Natural killer cell (primary cell): Measurements from ENCODE around the gene OR7C2. TPM values are rescaled to one million over a fixed set of nuclear protein-coding genes. Genes with fewer than 3 reads are reported as not detected.
A peak's percentile ranks its signal among the peaks of the same experiment; 100 is the strongest.

Experiments
- ATAC-seq, 3 donors: fragments of 150-1000 bp in 2 of 3; fragments of 200-7000 bp in 1 of 3; cut with Tn5 transposase; 1 replicate in 1 of 3; 2 replicates in 2 of 3; pipeline ENCODE4 v1.10.0; 2021; ENCODE audit warnings: mild to moderate bottlenecking in 2 of 3, moderate library complexity in 2 of 3
- DNase-seq, 2 donors: peaks; one replicate each; pipeline versions ENCODE4 v3.0.0 to v3.0.0-alpha.2; 2013 to 2021; ENCODE audit warnings: mixed read lengths in 1 of 2
- H3K27ac ChIP-seq: one replicate; pipeline ENCODE4 v1.5.1; 2013; ENCODE audit warnings: mild to moderate bottlenecking, low read length
- H3K27me3 ChIP-seq: one replicate; pipeline ENCODE4 v1.6.1; 2013; ENCODE audit warnings: low read length; ENCODE audit not compliant: control insufficient read depth, insufficient read depth
- H3K36me3 ChIP-seq: one replicate; pipeline ENCODE4 v1.6.1; 2013; ENCODE audit warnings: low read length; ENCODE audit not compliant: control insufficient read depth, insufficient read depth
- H3K4me1 ChIP-seq: one replicate; pipeline ENCODE4 v1.6.1; 2013; ENCODE audit warnings: low read length; ENCODE audit not compliant: control insufficient read depth, insufficient read depth
- H3K4me3 ChIP-seq: one replicate; pipeline ENCODE4 v1.5.1; 2013; ENCODE audit warnings: low read length
- H3K9me3 ChIP-seq: one replicate; pipeline ENCODE4 v1.6.1; 2013; ENCODE audit warnings: low read length; ENCODE audit not compliant: control insufficient read depth, insufficient read depth
- H3K27ac Mint-ChIP-seq, 2 donors: one replicate each; pipeline ENCODE4 v1.8.0; 2022; ENCODE audit warnings: mild to moderate bottlenecking in 2 of 2, mixed read lengths in 2 of 2, moderate library complexity in 1 of 2
- H3K27me3 Mint-ChIP-seq, 2 donors: one replicate each; pipeline ENCODE4 v1.8.0; 2022; ENCODE audit warnings: low read depth in 2 of 2, mixed read lengths in 2 of 2
- H3K36me3 Mint-ChIP-seq: one replicate; pipeline ENCODE4 v1.8.0; 2022; ENCODE audit warnings: mixed read lengths
- H3K4me1 Mint-ChIP-seq, 2 donors: one replicate each; pipeline ENCODE4 v1.8.0; 2022; ENCODE audit warnings: mixed read lengths in 2 of 2
- H3K4me3 Mint-ChIP-seq: one replicate; pipeline ENCODE4 v1.8.0; 2022; ENCODE audit warnings: mild to moderate bottlenecking, moderate library complexity, mixed read lengths
- H3K9me3 Mint-ChIP-seq, 2 donors: one replicate each; pipeline ENCODE4 v1.8.0; 2022; ENCODE audit warnings: mixed read lengths in 2 of 2
- CTCF ChIP-seq: fragments of 200-600 bp; IDR thresholded peaks from one replicate; pipeline ENCODE4 v1.8.0; 2022; ENCODE audit warnings: antibody characterized with exemption
- WGBS: methylation state at CpG from one replicate; pipeline ENCODE4 v1.1.7; 2013; ENCODE audit warnings: missing lambda C conversion rate; ENCODE audit not compliant: insufficient coverage; 5-methylcytosine and 5-hydroxymethylcytosine counted together
- intact Hi-C: fragments of 100-400 bp; cut with micrococcal nuclease; formaldehyde crosslinking; loops from one replicate; pipeline ENCODE4 v1.14.2; 2022
- total RNA-seq, 4 donors: library from RNA; stranded (reverse); fragments of 120-200 nt in 1 of 4; gene quantifications; one replicate each; pipeline versions ENCODE4 v1.2.3 to v1.2.4, GENCODE V29; 2013 to 2022

Gene OR7C2
- total RNA-seq, 3 donors from 2014 or later (not counting 1 experiment from before 2014, with no cell fraction given), result not detected

- intact Hi-C loops, result no loop called here
- H3K27me3 Mint-ChIP-seq, result peaks cover 10 to 43% of the 10 kb centered on the region in 2 donors
- Histone ChIP-seq H3K27me3 (no peaks in the 10 kb centered on the region), H3K36me3 (no peaks in the 10 kb centered on the region), H3K4me1 (no peaks in the 10 kb centered on the region), H3K27ac (no peak overlapping the region), H3K9me3 (no peaks in the 10 kb centered on the region), H3K4me3 (no peak overlapping the region)
- TF ChIP-seq CTCF, result no peak
- no peaks in the 10 kb centered on the region for H3K9me3 Mint-ChIP-seq
- H3K36me3 Mint-ChIP-seq, result no peaks in the 10 kb centered on the region
- H3K4me3 Mint-ChIP-seq, result no peak overlapping the region
- H3K27ac Mint-ChIP-seq, result no peak overlapping the region
- H3K4me1 Mint-ChIP-seq, result no peaks in the 10 kb centered on the region
- DNase-seq, result no peak
- no peak for ATAC-seq
- WGBS, result 26% methylated on average over 5 of the region's 5 CpGs
These were observed 24.4 kb upstream of the OR7C2 start for GRCh38 chr19:14916848-14917247.

- WGBS, result 88% methylated on average over 1 of the region's 1 CpG
- DNase-seq (no peak), ATAC-seq (no peak)
- intact Hi-C loops, result no loop called here
- H3K27ac Mint-ChIP-seq, result no peak overlapping the region
- Histone ChIP-seq H3K27me3 (no peaks in the 10 kb centered on the region), H3K27ac (no peak overlapping the region), H3K9me3 (no peaks in the 10 kb centered on the region), H3K36me3 (no peaks in the 10 kb centered on the region), H3K4me3 (no peak overlapping the region), H3K4me1 (no peaks in the 10 kb centered on the region)
- H3K4me3 Mint-ChIP-seq, result no peak overlapping the region
- peaks cover 11 to 13% of the 10 kb centered on the region in 2 donors for H3K27me3 Mint-ChIP-seq
- TF ChIP-seq CTCF, result no peak
- peaks cover 4% of the 10 kb centered on the region for H3K36me3 Mint-ChIP-seq
- no peaks in the 10 kb centered on the region for H3K4me1 Mint-ChIP-seq
- H3K9me3 Mint-ChIP-seq, result no peaks in the 10 kb centered on the region
These were observed 7.8 kb upstream of the OR7C2 start for GRCh38 chr19:14933506-14933905.

GRCh38 chr19:14940266-14940665 is 1.0 kb upstream of the OR7C2 start:
- Histone ChIP-seq H3K9me3 (no peaks in the 10 kb centered on the region), H3K4me1 (no peaks in the 10 kb centered on the region), H3K4me3 (no peak overlapping the region), H3K27me3 (no peaks in the 10 kb centered on the region), H3K27ac (no peak overlapping the region), H3K36me3 (no peaks in the 10 kb centered on the region)
- Mint-ChIP-seq H3K9me3 (no peaks in the 10 kb centered on the region), H3K4me1 (peaks cover 0 to 4% of the 10 kb centered on the region in 2 donors), H3K36me3 (no peaks in the 10 kb centered on the region), H3K27ac (no peak overlapping the region), H3K4me3 (no peak overlapping the region), H3K27me3 (peaks cover 4 to 6% of the 10 kb centered on the region in 2 donors)
- WGBS, result 83% methylated on average over 6 of the region's 6 CpGs
- TF ChIP-seq CTCF, result no peak
- intact Hi-C loops, result no loop called here
- no peak for DNase-seq
- no peak for ATAC-seq

- peak overlapping the region; percentile 38 for H3K27ac ChIP-seq
- H3K9me3 Mint-ChIP-seq, result no peaks in the 10 kb centered on the region
- intact Hi-C loops, result no loop called here
- H3K27me3 Mint-ChIP-seq, result peaks cover 3 to 6% of the 10 kb centered on the region in 2 donors
- no peak for DNase-seq
- no peaks in the 10 kb centered on the region for H3K27me3 ChIP-seq
- H3K4me3 Mint-ChIP-seq, result no peak overlapping the region
- peaks cover 0 to 4% of the 10 kb centered on the region in 2 donors for H3K4me1 Mint-ChIP-seq
- no peak for ATAC-seq
- TF ChIP-seq CTCF, result no peak
- WGBS, result 0% methylated on average over 1 of the region's 4 CpGs
- H3K4me3 ChIP-seq, result no peak overlapping the region
- no peaks in the 10 kb centered on the region for H3K4me1 ChIP-seq
- no peaks in the 10 kb centered on the region for H3K36me3 Mint-ChIP-seq
- no peak overlapping the region for H3K27ac Mint-ChIP-seq
- H3K36me3 ChIP-seq, result no peaks in the 10 kb centered on the region
- H3K9me3 ChIP-seq, result no peaks in the 10 kb centered on the region
These were observed 2.3 kb downstream of the OR7C2 start for GRCh38 chr19:14943601-14944000.
